B cell (primary cell): ENCODE results near the gene CAMTA1. TPM values are rescaled to one million over a fixed set of nuclear protein-coding genes. Genes with fewer than 3 reads are reported as not detected.

Experiments
- ATAC-seq: fragments of 200-7000 bp; cut with Tn5 transposase; one replicate; pipeline ENCODE4 v1.10.0; 2021; ENCODE audit warnings: low read depth, mild to moderate bottlenecking, moderate number of reproducible peaks, moderate library complexity
- CTCF ChIA-PET: fragments of 350-600 bp; sonication (Branson Sonifier 250); formaldehyde crosslinking; loops from one replicate; lab custom pipeline; 2021; ENCODE audit warnings: antibody characterized with exemption, inconsistent platforms; lab: Charles Lee
- POLR2A ChIA-PET: fragments of 350-600 bp; sonication (Branson Sonifier 250); formaldehyde crosslinking; loops from one replicate; lab custom pipeline; 2021; ENCODE audit warnings: antibody characterized with exemption; lab: Charles Lee
- DNase-seq: peaks from one replicate; pipeline ENCODE4 v3.0.0; 2013
- H2AFZ ChIP-seq: 2 replicates; pipeline ENCODE4 v1.6.1; 2012; ENCODE audit warnings: mild to moderate bottlenecking, low read depth, low read length; ENCODE audit not compliant: insufficient read depth, poor library complexity, severe bottlenecking
- H3K27ac ChIP-seq, 2 donors: 1 replicate in 1 of 2; 2 replicates in 1 of 2; pipeline ENCODE4 v1.5.1; 2012 to 2013; ENCODE audit warnings: low read length in 2 of 2, mild to moderate bottlenecking in 2 of 2, moderate library complexity in 1 of 2
- H3K27me3 ChIP-seq, 4 experiments: fragments of 200-600 bp in 1 of 4; sonication (generic) in 1 of 4; replicated peaks in 1 of 4; 1 replicate in 2 of 4; 2 replicates in 2 of 4; pipeline versions ENCODE4 v1.6.1 to v1.7.0; 2013 to 2016; ENCODE audit warnings: low read length in 3 of 4, mild to moderate bottlenecking in 2 of 4, mixed read lengths in 1 of 4, moderate library complexity in 1 of 4; ENCODE audit not compliant: insufficient read depth in 4 of 4, control insufficient read depth in 3 of 4; ENCODE audit errors: control extremely low read depth in 1 of 4
- H3K36me3 ChIP-seq, 2 experiments: replicated peaks in 1 of 2; 1 replicate in 1 of 2; 2 replicates in 1 of 2; pipeline versions ENCODE4 v1.6.1 to v1.7.1; 2013; ENCODE audit warnings: low read length in 1 of 2; ENCODE audit not compliant: insufficient read depth in 2 of 2, control insufficient read depth in 1 of 2; ENCODE audit errors: control extremely low read depth in 1 of 2, extremely low read depth in 1 of 2
- H3K4me1 ChIP-seq, 2 donors: fragments of 200-600 bp in 1 of 2; sonication (generic) in 1 of 2; 1 replicate in 1 of 2; 2 replicates in 1 of 2; pipeline versions ENCODE4 v1.5.1 to v1.6.1; 2013 to 2017; ENCODE audit warnings: low read length in 2 of 2; ENCODE audit not compliant: control insufficient read depth in 2 of 2, insufficient read depth in 2 of 2
- H3K4me2 ChIP-seq: replicated peaks from 2 replicates; pipeline ENCODE3; 2012; ENCODE audit warnings: mild to moderate bottlenecking, low read depth, low read length; ENCODE audit not compliant: poor library complexity, severe bottlenecking
- H3K4me3 ChIP-seq, 5 experiments: fragments of 200-600 bp in 1 of 5; sonication (generic) in 1 of 5; 1 replicate in 3 of 5; 2 replicates in 2 of 5; pipeline versions ENCODE4 v1.5.1 to v1.7.0; 2011 to 2016; ENCODE audit warnings: low read length in 4 of 5, mild to moderate bottlenecking in 4 of 5, low read depth in 2 of 5, control low read depth in 1 of 5, moderate library complexity in 1 of 5; ENCODE audit not compliant: insufficient read depth in 1 of 5; ENCODE audit errors: control extremely low read depth in 1 of 5, extremely low read depth in 1 of 5
- H3K79me2 ChIP-seq: fragments of 200-600 bp; sonication (generic); one replicate; pipeline ENCODE4 v1.6.0; 2016; ENCODE audit warnings: low read length; ENCODE audit not compliant: control insufficient read depth, insufficient read depth
- H3K9ac ChIP-seq: fragments of 200-600 bp; sonication (generic); 2 replicates; pipeline ENCODE4 v1.6.1; 2017; ENCODE audit warnings: mild to moderate bottlenecking, low read length, moderate library complexity
- H3K9me3 ChIP-seq, 3 donors: one replicate each; pipeline versions ENCODE4 v1.6.1 to v1.7.1; 2013; ENCODE audit warnings: low read length in 2 of 3; ENCODE audit not compliant: control insufficient read depth in 2 of 3, insufficient read depth in 1 of 3; ENCODE audit errors: control extremely low read depth in 1 of 3
- H4K20me1 ChIP-seq: 2 replicates; pipeline ENCODE4 v1.6.0; 2012; ENCODE audit warnings: mild to moderate bottlenecking, low read length; ENCODE audit not compliant: insufficient read depth, control insufficient read depth, poor library complexity, severe bottlenecking
- H3K27ac Mint-ChIP-seq: one replicate; pipeline ENCODE4 v1.8.0; 2021; ENCODE audit warnings: mixed read lengths
- H3K27me3 Mint-ChIP-seq: one replicate; pipeline ENCODE4 v1.8.0; 2021; ENCODE audit warnings: mixed read lengths
- H3K4me1 Mint-ChIP-seq: one replicate; pipeline ENCODE4 v1.8.0; 2021; ENCODE audit warnings: mixed read lengths
- H3K4me3 Mint-ChIP-seq: one replicate; pipeline ENCODE4 v1.8.0; 2021; ENCODE audit warnings: mixed read lengths
- H3K9me3 Mint-ChIP-seq: one replicate; pipeline ENCODE4 v1.8.0; 2022; ENCODE audit warnings: mixed read lengths; ENCODE audit not compliant: insufficient read depth
- CTCF ChIP-seq: fragments of 200-600 bp; IDR thresholded peaks from one replicate; pipeline ENCODE4 v1.8.0; 2022; ENCODE audit warnings: antibody characterized with exemption, mild to moderate bottlenecking
- EZH2 ChIP-seq: IDR thresholded peaks from 2 replicates; pipeline ENCODE4 v1.6.1; 2012; ENCODE audit warnings: borderline replicate concordance, low read depth, mild to moderate bottlenecking, moderate library complexity, low read length; ENCODE audit not compliant: insufficient read depth, poor library complexity, severe bottlenecking
- WGBS: methylation state at CpG from one replicate; pipeline ENCODE4 v1.1.5; 2013; ENCODE audit warnings: missing lambda C conversion rate; ENCODE audit not compliant: insufficient coverage; 5-methylcytosine and 5-hydroxymethylcytosine counted together
- intact Hi-C: fragments of 100-400 bp; cut with micrococcal nuclease; formaldehyde crosslinking; loops from one replicate; pipeline ENCODE4 v1.10.0; 2022
- polyA plus RNA-seq: library from polyadenylated mRNA; depleted of rRNA; stranded (reverse); fragments of >200 nt; gene quantifications from 2 replicates; pipeline ENCODE4 v1.2.3, GENCODE V29; 2012
- total RNA-seq, 2 donors: library from RNA; stranded (reverse); fragments of 120-200 nt in 1 of 2; gene quantifications; 1 replicate in 1 of 2; 2 replicates in 1 of 2; pipeline versions ENCODE4 v1.2.3 to v1.2.4, GENCODE V29; 2013 to 2022

CAMTA1 gene
- total and polyA plus RNA-seq, 2 donors (not counting 1 experiment from before 2014, with no cell fraction given): 42.2 to 45.7 TPM

GRCh38 chr1:7406641-7407543 lies 621.6 kb downstream of the CAMTA1 start:
- ChIA-PET CTCF (no interaction called here), POLR2A (no interaction called here)
- H3K4me3 Mint-ChIP-seq: no peak overlapping the region
- Histone ChIP-seq H3K4me2 (no peak overlapping the region), H4K20me1 (no peaks in the 10 kb centered on the region), H3K27ac (no peak overlapping the region), H2AFZ (no peak overlapping the region), H3K36me3 (no peaks in the 10 kb centered on the region), H3K79me2 (no peaks in the 10 kb centered on the region), H3K4me1 (no peaks in the 10 kb centered on the region), H3K9ac (no peak overlapping the region), H3K4me3 (no peak overlapping the region), H3K9me3 (no peaks in the 10 kb centered on the region), H3K27me3 (peaks cover 0 to 4% (median 0%) of the 10 kb centered on the region in 4 experiments)
- TF ChIP-seq CTCF: no peak
- ATAC-seq: no peak
- intact Hi-C loops: no loop called here
- H3K27ac Mint-ChIP-seq: no peak overlapping the region
- H3K9me3 Mint-ChIP-seq: no peaks in the 10 kb centered on the region
- 76% methylated on average over 14 of the region's 18 CpGs for WGBS
- peaks cover 10% of the 10 kb centered on the region for H3K27me3 Mint-ChIP-seq
- no peaks in the 10 kb centered on the region for H3K4me1 Mint-ChIP-seq
- no peak for DNase-seq

- Mint-ChIP-seq H3K4me1 (no peaks in the 10 kb centered on the region), H3K4me3 (no peak overlapping the region), H3K27me3 (peaks cover 10% of the 10 kb centered on the region), H3K27ac (no peak overlapping the region), H3K9me3 (no peaks in the 10 kb centered on the region)
- Histone ChIP-seq H3K4me3 (no peak overlapping the region), H3K4me1 (no peaks in the 10 kb centered on the region), H3K9ac (no peak overlapping the region), H3K36me3 (no peaks in the 10 kb centered on the region), H3K9me3 (no peaks in the 10 kb centered on the region), H3K27ac (no peak overlapping the region), H2AFZ (no peak overlapping the region), H3K27me3 (peaks cover 0 to 4% (median 0%) of the 10 kb centered on the region in 4 experiments), H3K79me2 (no peaks in the 10 kb centered on the region), H4K20me1 (no peaks in the 10 kb centered on the region), H3K4me2 (no peak overlapping the region)
- WGBS: 89% methylated on average over 7 of the region's 7 CpGs
- intact Hi-C loops: no loop called here
- TF ChIP-seq CTCF: no peak
- no peak for TF ChIP-seq EZH2
- CTCF ChIA-PET: no interaction called here
- no peak for ATAC-seq
- DNase-seq: no peak
- POLR2A ChIA-PET: no interaction called here
Measured at GRCh38 chr1:7407544-7407895, 622.3 kb downstream of the CAMTA1 start.
